HepG2 (cell line): ENCODE measurements around the gene NMNAT1. TPM values are rescaled to one million over a fixed set of nuclear protein-coding genes. Genes with fewer than 3 reads are reported as not detected.

ENCODE experiments used
- BCL3 ChIP-seq: sonication (generic); formaldehyde crosslinking; IDR thresholded peaks from 2 replicates; pipeline ENCODE4 v1.5.1; 2020; ENCODE audit warnings: mild to moderate bottlenecking, missing genetic modification reagents, moderate library complexity
- CEBPB ChIP-seq: IDR thresholded peaks from 2 replicates; pipeline ENCODE4 v1.6.1; 2011; ENCODE audit warnings: low read depth, low read length, improper control_type of control experiment, borderline replicate concordance
- DNMT3B ChIP-seq: conservative IDR thresholded peaks from 2 replicates; pipeline ENCODE4 v1.6.1; 2016; ENCODE audit warnings: missing biosample characterization, control low read depth
- FOXA1 ChIP-seq, 2 experiments: fragments of 450-650 bp in 1 of 2; sonication (generic) in 1 of 2; formaldehyde crosslinking in 1 of 2; IDR thresholded peaks; 2 replicates each; pipeline versions ENCODE4 v1.4.0 to v1.6.1; 2016 to 2020; ENCODE audit warnings: missing genetic modification reagents in 1 of 2
- GPBP1L1 ChIP-seq: sonication (generic); formaldehyde crosslinking; IDR thresholded peaks from 2 replicates; pipeline ENCODE4 v1.5.0; 2020; ENCODE audit warnings: mild to moderate bottlenecking, missing genetic modification reagents
- HHEX ChIP-seq: IDR thresholded peaks from 2 replicates; pipeline ENCODE4 v1.6.1; 2016; ENCODE audit warnings: control low read depth
- KDM6A ChIP-seq: IDR thresholded peaks from 2 replicates; pipeline ENCODE4 v1.6.1; 2016; ENCODE audit warnings: low read depth
- MED8 ChIP-seq: sonication (generic); formaldehyde crosslinking; IDR thresholded peaks from 2 replicates; pipeline ENCODE4 v1.8.1; 2023; ENCODE audit warnings: mild to moderate bottlenecking, missing genetic modification reagents; ENCODE audit not compliant: insufficient replicate concordance
- NCOA5 ChIP-seq: sonication (generic); formaldehyde crosslinking; IDR thresholded peaks from 2 replicates; pipeline ENCODE4 v1.4.0; 2020; ENCODE audit warnings: missing genetic modification reagents
- NFYB ChIP-seq: sonication (generic); formaldehyde crosslinking; IDR thresholded peaks from 2 replicates; pipeline ENCODE4 v1.4.0; 2020; ENCODE audit warnings: missing genetic modification reagents
- NONO ChIP-seq, 2 experiments: fragments of 450-650 bp in 1 of 2; sonication (generic) in 1 of 2; formaldehyde crosslinking in 1 of 2; IDR thresholded peaks in 1 of 2; conservative IDR thresholded peaks in 1 of 2; 2 replicates each; pipeline versions ENCODE4 v1.6.1 to v1.8.0; 2017 to 2022; ENCODE audit warnings: mild to moderate bottlenecking in 1 of 2, missing genetic modification reagents in 1 of 2, moderate library complexity in 1 of 2
- NR3C1 ChIP-seq: sonication (generic); formaldehyde crosslinking; IDR thresholded peaks from 2 replicates; pipeline ENCODE4 v1.4.0; 2020; ENCODE audit warnings: missing genetic modification reagents
- PHF21A ChIP-seq: sonication (generic); formaldehyde crosslinking; IDR thresholded peaks from 2 replicates; pipeline ENCODE4 v1.5.0; 2020; ENCODE audit warnings: mild to moderate bottlenecking, missing genetic modification reagents
- PHF5A ChIP-seq: IDR thresholded peaks from one replicate; pipeline ENCODE4 v1.6.1; 2018; ENCODE audit warnings: low read depth, missing genetic modification reagents; ENCODE audit not compliant: unreplicated experiment
- POLR2A ChIP-seq, 2 experiments: IDR thresholded peaks; 2 replicates each; pipeline ENCODE4 v1.6.1; 2011; ENCODE audit warnings: low read depth in 2 of 2, low read length in 2 of 2, mild to moderate bottlenecking in 1 of 2, moderate library complexity in 1 of 2; ENCODE audit not compliant: insufficient read depth in 1 of 2
- PRPF4 ChIP-seq: fragments of 200-400 bp; formaldehyde crosslinking; IDR thresholded peaks from 2 replicates; pipeline ENCODE4 v1.6.1; 2016; ENCODE audit warnings: low read length, low read depth; ENCODE audit not compliant: poor library complexity, severe bottlenecking
- SATB2 ChIP-seq: sonication (generic); formaldehyde crosslinking; IDR thresholded peaks from 2 replicates; pipeline ENCODE4 v1.5.0; 2020; ENCODE audit warnings: missing genetic modification reagents
- SCMH1 ChIP-seq: sonication (generic); formaldehyde crosslinking; IDR thresholded peaks from 2 replicates; pipeline ENCODE4 v1.9.0; 2021; ENCODE audit warnings: missing genetic modification reagents, mild to moderate bottlenecking, borderline replicate concordance
- SMAD9 ChIP-seq: sonication (generic); formaldehyde crosslinking; IDR thresholded peaks from 2 replicates; pipeline ENCODE4 v1.5.1; 2020; ENCODE audit warnings: mild to moderate bottlenecking, missing genetic modification reagents
- TMF1 ChIP-seq: sonication (generic); formaldehyde crosslinking; IDR thresholded peaks from 2 replicates; pipeline ENCODE4 v1.8.1; 2022; ENCODE audit warnings: low read depth, missing genetic modification reagents
- ZBTB44 ChIP-seq: sonication (generic); formaldehyde crosslinking; IDR thresholded peaks from 2 replicates; pipeline ENCODE4 v1.4.0; 2020; ENCODE audit warnings: missing genetic modification reagents
- ZFP37 ChIP-seq: sonication (generic); formaldehyde crosslinking; IDR thresholded peaks from 2 replicates; pipeline ENCODE4 v1.4.0; 2020; ENCODE audit warnings: missing genetic modification reagents, borderline replicate concordance
- ZFY ChIP-seq: sonication (generic); formaldehyde crosslinking; IDR thresholded peaks from 2 replicates; pipeline ENCODE4 v1.4.0; 2020; ENCODE audit warnings: missing genetic modification reagents
- ZMYM3 ChIP-seq: sonication (generic); formaldehyde crosslinking; IDR thresholded peaks from 2 replicates; pipeline ENCODE4 v1.5.1; 2020; ENCODE audit warnings: mild to moderate bottlenecking, missing genetic modification reagents
- ZNF17 ChIP-seq: sonication (generic); formaldehyde crosslinking; IDR thresholded peaks from 2 replicates; pipeline ENCODE4 v1.5.0; 2020; ENCODE audit warnings: mild to moderate bottlenecking, missing genetic modification reagents
- polyA plus RNA-seq, 8 experiments: library from polyadenylated mRNA; depleted of rRNA in 3 of 8; stranded (reverse) in 7 of 8; unstranded in 1 of 8; fragments of >200 nt; fragmentation: Illumina TruSeq in 4 of 8; extraction: Trizol in 4 of 8; gene quantifications; 2 replicates each; pipeline versions ENCODE4 v1.2.1 to v1.2.3, GENCODE V29; 2011 to 2016; ENCODE audit warnings: low read depth in 4 of 8, missing spikeins in 1 of 8, mixed read lengths in 1 of 8; ENCODE audit not compliant: insufficient read depth in 1 of 8
- total RNA-seq, 5 experiments: library from RNA; depleted of rRNA; stranded (reverse); fragments of >200 nt; fragmentation: Illumina TruSeq; extraction: Trizol; gene quantifications; 2 replicates each; pipeline ENCODE4 v1.2.3, GENCODE V29; 2016; ENCODE audit warnings: low read depth in 1 of 5

The NMNAT1 gene
- total and polyA plus RNA-seq, 2 of the 13 experiments (the other 11 are each of a cell fraction or from before 2014, with no cell fraction given) = 5.6 to 12.2 TPM

GRCh38 chr1:9929431-9930385 lies 13.6 kb upstream of the NMNAT1 start (continued):
- TF ChIP-seq BCL3 (CRISPR knock-in tag) (no peak), GPBP1L1 (CRISPR knock-in tag) (no peak), FOXA1 (IDR thresholded peaks at IDR 0.05) (no peak), FOXA1 (CRISPR knock-in tag; IDR thresholded peaks at IDR 0.05) (peak; percentile 83), ZFY (CRISPR knock-in tag) (peak; percentile 51; the same call in 1 of the 2 replicates), NFYB (CRISPR knock-in tag) (no peak), ZMYM3 (CRISPR knock-in tag) (no peak), PRPF4 (peak; percentile 41), ZNF17 (CRISPR knock-in tag) (no peak), CEBPB (peak; percentile 90), HHEX (CRISPR knock-in tag) (no peak), PHF21A (CRISPR knock-in tag) (peak; percentile 93), NCOA5 (CRISPR knock-in tag) (no peak), SCMH1 (no peak), KDM6A (CRISPR knock-in tag) (peak; percentile 93), NR3C1 (CRISPR knock-in tag) (no peak), SMAD9 (CRISPR knock-in tag) (no peak), ZFP37 (CRISPR knock-in tag) (no peak), SATB2 (no peak), PHF5A (peak; percentile 64), ZBTB44 (CRISPR knock-in tag) (no peak), NONO (IDR thresholded peaks at IDR 0.05) (no peak), NONO (CRISPR knock-in tag; conservative IDR thresholded peaks at IDR 0.05) (peak; percentile 49; the same call in 1 of the 2 replicates), TMF1 (CRISPR knock-in tag) (no peak), DNMT3B (CRISPR knock-in tag) (no peak), MED8 (CRISPR knock-in tag) (peak; percentile 66), POLR2A (IDR thresholded peaks at IDR 0.05; ENCODE audit: insufficient read depth in 1 of 2, low read depth in 2 of 2, low read length in 2 of 2) (no peak)
